ENCODE measurements around the gene ZFX.
"Not testable (repeated sequence)": the region's sequence is repeated elsewhere in the genome, so short reads cannot be mapped to it uniquely, and the experiment has no call there.

The ZFX gene

GRCh38 chrX:24149351-24150050 is at the start of gene ZFX:
Gene ZFX (plus strand): TSS chrX:24149729. CDS start chrX:24172743, 23,014 bp downstream.
- DNase-seq (ENCODE audit: low read depth) = peak; percentile 45

DNA sequence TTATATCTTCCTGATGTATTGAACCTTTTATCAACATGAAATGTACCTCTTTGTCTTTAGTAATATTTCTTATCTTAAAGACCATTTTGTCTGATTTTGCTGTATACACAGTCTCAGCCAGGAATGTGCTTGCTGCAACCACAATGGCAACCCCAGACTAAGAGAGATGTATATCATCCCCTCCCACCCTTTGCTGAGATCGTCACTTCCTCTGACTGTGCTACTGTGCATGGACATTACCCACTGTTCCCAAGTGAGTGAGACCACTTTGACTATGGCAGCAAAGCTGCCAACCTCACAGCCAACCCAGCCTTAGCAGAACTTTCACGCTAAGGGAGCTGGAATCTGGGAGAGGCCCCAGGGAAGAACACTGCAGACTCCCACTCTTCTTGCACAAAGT is 48.8 kb upstream of the ZFX start:
- no peak for DNase-seq (ENCODE audit: low read depth)

GRCh38 chrX:24110069-24110468 is 39.5 kb upstream of the ZFX start:
- DNase-seq (ENCODE audit: low read depth) = no peak

- peak; percentile 23 for DNase-seq (ENCODE audit: low read depth)
These were observed 36.3 kb upstream of the ZFX start for GRCh38 chrX:24113181-24113580.

- DNase-seq (ENCODE audit: low read depth) = peak; percentile 71
These were observed 32.3 kb upstream of the ZFX start for GRCh38 chrX:24117258-24117657.

DNA sequence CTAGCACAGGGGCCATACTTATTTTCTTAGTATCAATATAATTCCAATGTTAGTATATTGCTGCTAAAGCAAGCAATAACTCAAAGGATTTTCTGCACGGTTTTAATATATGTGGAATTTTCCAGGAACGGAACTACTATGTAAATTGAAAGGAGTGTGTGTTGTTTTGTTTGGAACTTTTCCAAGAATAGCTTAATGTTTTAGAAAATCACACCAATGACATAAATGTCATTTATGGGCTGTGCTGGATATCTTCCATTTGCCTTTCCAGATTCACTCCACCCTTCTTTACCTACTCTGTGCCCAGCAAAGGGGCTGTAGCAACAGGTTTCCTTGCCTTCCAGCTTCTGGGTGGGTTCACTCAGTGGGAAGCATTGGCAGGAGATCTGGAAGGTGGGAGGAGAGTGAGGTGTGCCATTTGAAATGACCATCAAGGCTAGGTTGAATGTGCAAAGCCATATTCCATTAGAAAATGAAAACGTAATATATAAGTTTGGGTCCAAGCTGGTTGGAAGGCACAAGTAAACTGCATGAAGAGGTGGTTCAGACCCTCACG is 25.2 kb upstream of the ZFX start:
- no peak for DNase-seq (ENCODE audit: low read depth)

GRCh38 chrX:24125028-24125612 is 24.4 kb upstream of the ZFX start:
- DNase-seq (ENCODE audit: low read depth) = no peak

GRCh38 chrX:24131476-24131875 is 18.1 kb upstream of the ZFX start:
- no peak for DNase-seq (ENCODE audit: low read depth)

- DNase-seq (ENCODE audit: low read depth) = no peak
These were observed 16.2 kb upstream of the ZFX start for GRCh38 chrX:24133312-24133711.

- not testable (repeated sequence) for DNase-seq (ENCODE audit: low read depth)
These were observed 13.8 kb upstream of the ZFX start for GRCh38 chrX:24135768-24136167.

GRCh38 chrX:24137192-24137591 is 12.3 kb upstream of the ZFX start:
- DNase-seq (ENCODE audit: low read depth) = no peak

DNA sequence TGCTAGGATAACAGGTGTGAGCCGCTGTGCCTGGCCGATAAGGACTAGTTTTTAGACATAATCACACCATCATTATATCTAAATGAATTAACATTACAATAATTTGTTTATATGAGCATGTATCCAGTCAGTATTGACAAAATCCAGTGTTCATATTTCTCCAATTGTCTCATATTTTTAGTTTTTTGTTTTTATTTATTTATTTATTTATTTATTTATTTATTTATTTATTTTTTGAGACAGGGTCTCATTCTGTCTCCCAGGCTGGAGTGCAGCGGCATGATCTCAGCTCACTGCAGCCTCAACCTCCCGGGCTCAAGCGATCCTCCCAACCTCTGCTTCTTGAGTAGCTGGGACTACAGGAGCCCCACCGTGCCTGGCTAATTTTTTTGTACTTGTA is 5.5 kb upstream of the ZFX start:
- DNase-seq (ENCODE audit: low read depth) = not testable (repeated sequence)

DNA sequence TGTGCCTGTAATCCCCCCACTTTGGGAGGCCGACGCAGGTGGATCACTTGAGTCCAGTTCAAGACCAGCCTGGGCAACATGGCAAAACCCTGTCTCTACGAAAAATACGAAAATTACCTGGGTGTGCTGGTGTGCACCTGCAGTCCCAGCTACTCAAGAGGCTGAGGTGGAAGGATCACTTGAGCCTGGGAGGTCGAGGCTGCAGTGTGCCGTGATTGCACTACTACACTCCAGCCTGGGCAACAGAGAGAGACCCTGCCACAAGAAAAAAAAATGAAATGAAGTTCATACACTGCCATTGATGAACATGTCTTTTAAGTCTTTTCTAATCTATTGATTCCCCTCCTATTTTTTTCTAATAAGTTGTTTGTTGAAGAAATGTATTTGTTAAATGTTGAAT is 5.0 kb upstream of the ZFX start:
- DNase-seq (ENCODE audit: low read depth) = no peak

GRCh38 chrX:24145303-24146186 is 4.0 kb upstream of the ZFX start:
- no peak for DNase-seq (ENCODE audit: low read depth)

DNA sequence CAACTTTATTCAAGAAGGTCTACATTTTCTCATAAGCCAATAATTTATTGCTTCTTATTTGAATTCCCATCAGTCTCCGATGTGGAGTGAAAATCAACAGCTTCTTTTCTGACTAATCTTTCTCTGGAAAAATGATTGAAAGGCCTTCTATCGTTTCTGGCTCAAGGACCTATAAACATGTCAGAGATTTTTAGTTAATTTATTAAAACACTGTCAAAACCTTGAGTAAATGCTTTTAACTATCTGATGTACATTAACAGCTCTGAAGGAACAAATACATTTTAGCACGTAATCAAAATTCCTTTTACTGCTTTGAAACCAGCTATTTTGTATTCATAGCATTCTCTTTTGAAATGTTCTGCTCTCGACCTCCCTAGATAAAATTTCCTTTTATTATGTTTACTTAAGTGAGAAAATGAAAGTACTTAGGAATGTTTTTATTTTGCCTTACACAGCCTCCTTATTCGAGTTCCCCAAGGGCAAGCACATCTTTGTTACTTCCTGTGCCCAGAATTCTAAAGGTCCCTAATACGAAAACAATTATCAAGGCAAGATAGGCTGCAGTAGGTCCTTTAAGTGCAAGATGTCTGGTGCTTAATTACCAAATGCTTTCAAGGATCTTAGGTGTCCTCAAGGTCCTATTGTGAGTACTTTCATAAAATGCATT is 3.1 kb upstream of the ZFX start:
- DNase-seq (ENCODE audit: low read depth) = no peak

GRCh38 chrX:24147165-24147564 is 2.4 kb upstream of the ZFX start:
- DNase-seq (ENCODE audit: low read depth) = no peak

GRCh38 chrX:24148121-24148520 is 1.4 kb upstream of the ZFX start:
- DNase-seq (ENCODE audit: low read depth) = no peak

DNA sequence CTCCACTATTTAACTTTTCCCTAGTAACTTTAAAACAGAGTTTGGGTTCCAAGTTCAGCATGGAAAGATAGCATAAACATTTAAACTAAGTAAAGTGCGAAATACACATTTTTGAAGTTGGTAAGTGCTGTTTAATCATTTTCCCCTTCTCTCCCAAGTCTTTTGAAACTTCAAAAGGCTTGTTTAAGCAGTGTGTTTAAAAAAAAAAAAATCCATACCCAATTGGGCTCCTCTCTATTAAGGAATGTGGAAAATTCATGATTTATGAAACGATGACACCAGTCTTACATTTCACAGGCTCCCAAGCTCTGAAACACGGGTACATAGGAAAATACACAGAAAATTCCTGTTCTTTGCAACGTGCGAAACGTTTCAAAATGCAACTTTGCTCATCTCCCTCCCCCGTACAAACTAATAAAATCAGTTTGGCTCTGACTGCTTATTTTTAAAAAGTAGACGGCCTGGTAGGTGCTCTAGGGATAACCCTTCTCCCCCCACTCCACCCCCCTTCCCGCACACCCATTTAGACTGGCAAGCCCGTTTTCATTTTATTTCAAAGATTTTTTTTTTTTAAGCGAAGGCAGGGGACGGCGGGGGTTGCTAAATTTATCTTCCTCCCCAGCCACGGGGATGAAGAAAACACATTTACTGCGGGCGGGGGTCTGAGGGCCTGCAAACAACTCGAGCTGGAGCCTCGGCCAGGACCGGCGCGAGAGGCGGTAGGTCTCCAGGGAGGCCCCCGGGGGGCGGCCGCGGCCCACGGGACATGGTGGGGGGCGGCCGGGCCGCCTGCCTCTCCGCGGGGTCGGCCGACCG is 786 bp upstream of the ZFX start:
- DNase-seq (ENCODE audit: low read depth) = no peak

- DNase-seq (ENCODE audit: low read depth) = peak; percentile 89
These were observed 692 bp downstream of the ZFX start for GRCh38 chrX:24150051-24150790.

DNA sequence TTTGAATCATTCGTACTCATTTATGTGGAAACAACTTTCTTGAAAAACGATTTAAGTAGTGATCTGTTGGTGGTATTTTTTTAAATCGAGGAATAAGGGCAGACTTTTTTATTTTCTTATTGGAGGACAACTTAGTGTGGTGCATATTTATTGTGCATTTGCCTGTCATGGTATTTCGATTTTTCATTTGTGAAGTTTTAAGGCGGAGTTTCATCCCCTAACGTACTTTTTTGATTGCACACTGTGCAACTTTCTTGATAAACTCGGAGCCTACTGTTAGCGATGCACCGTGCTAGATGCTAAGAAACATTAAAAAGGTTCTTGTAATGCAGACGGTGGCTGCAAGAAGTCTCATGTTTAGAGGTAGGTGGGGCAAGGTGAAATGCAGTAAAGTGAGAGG is 1.4 kb downstream of the ZFX start:
- no peak for DNase-seq (ENCODE audit: low read depth)

GRCh38 chrX:24151513-24151912 is 2.0 kb downstream of the ZFX start:
- no peak for DNase-seq (ENCODE audit: low read depth)
